Stimulated activated CD8-positive, alpha-beta memory T cell treated with anti-CD3 and anti-CD28 coated beads, Interleukin-4, amount 100 ng/mL, for 4 hours (primary cell): ENCODE results near the gene PDE5A.

Source experiments
- DNase-seq, 2 donors: peaks; one replicate each; pipeline ENCODE4 v3.0.0-alpha.2; 2020; ENCODE audit warnings: low read depth in 2 of 2, low spot score in 1 of 2

PDE5A gene

DNA sequence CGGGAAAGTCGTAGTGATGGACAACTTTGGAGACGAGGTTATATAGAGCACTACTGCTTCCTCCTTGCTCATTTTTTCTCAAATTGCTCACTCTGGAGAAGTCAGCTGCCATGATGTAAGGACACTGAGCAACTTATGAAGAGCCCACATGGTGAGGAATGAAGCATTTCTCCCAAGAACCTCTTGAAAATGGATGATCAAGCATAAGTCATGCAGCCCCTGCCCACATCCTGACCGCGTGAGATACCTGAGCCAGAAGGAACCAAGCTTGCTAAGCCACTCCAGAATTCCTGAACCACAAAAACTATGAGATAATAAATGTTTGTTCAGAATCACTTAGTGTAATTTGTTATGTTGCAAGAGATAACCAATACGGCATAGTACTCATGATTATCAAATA, 42.8 kb downstream of the PDE5A start:
- DNase-seq = no peak

- DNase-seq = no peak
These were observed 47.3 kb downstream of the PDE5A start for GRCh38 chr4:119581190-119581873.

DNA sequence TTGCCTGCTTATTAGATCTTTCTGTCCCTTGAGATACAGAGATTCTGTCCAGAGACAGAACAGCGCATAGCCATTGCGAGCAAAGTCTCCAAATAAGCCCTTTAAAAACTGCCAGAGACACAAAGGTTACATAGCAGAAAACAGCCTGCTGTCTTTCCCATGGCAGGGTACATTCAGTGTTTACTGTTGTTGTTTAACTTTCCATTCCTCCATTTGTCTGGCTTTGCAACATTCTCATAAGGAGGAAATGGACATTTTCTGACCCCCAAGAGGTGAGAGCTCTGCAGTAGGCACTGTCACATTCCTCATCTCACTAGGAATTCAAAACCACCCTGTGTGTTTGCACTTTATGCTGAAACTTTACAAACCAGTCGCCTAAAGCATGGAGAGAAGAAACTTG, 48.3 kb downstream of the PDE5A start:
- no peak for DNase-seq

DNA sequence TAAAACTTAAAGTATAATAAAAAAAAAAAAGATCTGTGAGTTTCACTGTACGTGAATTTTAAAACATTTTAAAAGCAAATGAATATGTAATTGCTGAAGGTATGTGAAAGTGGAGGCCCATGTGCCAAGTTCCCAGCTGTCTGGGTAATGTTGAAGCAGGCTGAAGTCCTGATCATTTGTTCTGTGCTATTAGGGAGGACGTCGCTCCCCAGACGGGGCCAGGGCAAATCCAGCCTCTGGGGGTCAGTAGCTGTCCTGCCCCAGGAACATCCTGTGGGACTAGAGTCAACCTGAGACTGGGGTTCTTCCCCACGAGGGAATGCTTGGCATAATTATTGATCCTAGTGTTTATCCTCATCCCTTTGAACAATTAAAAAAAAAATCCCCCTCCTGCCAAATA, 48.8 kb downstream of the PDE5A start:
- DNase-seq = no peak

DNA sequence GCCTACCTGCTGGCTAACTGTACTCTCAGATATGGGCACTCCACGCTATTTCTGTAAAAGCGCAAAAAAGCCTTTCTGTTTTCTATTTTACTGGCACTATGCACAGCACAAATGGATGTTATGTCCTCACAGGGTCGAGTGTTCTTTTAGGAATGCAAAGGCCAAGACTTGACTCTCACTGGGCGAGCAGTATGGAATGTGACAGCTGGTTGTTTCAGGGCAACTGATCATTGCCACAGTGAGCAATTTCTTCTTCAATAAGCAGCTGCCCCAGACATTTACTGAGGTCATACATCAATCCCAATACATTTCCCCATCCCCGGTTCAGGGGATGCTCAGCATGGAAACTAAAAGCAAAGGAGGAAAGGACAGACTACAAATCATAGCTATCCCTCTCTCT, 58.2 kb downstream of the PDE5A start:
- DNase-seq = no peak

DNA sequence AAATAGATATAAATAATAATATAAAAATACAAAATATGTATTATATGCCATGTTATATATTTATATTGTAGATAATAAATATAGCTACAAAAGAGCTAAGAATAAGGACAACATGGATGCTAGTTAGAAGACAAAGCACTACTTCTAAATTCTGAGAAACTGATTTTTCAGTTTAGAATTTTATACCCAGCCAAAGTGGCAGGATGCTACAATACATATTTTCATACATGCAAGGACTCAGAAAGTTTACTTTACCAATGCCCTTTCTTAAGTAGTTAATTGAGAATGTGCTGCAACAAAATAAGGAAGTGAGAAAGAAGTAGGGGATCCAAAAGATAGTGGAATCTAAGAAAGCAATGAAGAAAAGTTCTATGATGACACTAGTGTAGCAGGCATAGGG, 64.5 kb downstream of the PDE5A start:
- no peak for DNase-seq

DNA sequence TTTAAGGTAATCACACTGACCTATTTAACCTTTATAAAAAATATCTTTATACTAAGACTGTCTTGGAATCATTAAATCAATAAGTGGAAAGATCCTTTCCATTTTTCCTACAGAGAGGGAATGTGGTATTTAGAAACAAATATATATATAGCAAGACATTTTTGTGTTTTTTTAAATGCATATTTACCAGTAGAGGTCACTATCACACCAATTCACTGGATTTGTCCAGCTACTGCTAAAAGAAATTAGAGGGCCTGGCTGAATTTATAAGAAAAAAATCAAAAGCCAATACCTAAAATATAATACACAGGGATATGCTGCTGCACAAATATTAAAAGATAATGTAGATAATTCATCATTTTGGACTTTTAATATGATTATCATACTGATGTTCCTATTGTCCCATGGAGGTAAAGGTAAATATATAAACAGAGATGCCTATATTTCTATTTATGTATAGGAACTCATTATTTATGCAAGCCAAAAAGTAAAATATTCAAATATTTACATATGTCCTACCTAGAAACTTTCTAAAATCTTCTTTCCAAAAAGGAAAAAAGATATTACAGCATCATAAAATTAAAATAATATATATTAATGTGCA, 69.5 kb downstream of the PDE5A start:
- no peak for DNase-seq

- no peak for DNase-seq
These were observed 77.6 kb downstream of the PDE5A start for GRCh38 chr4:119550857-119551532.

DNA sequence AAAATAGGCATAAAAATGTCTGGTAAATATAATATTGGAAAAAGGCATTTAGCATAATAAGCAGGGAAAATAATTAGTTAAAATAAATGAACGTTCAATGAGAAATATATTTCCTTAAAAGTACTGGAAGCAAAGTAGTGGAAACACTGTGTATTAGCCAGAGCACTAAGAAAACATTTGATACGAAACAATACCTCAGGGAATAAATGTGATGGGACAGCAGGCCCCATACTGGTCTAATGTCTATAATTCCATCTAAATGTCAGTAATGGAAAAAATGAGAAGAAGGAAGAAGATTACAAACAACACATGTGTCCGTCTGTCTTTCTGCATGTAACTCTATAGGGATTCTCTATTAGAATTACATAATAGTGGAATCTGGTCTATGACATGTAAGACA, 79.0 kb downstream of the PDE5A start:
- DNase-seq = no peak

DNA sequence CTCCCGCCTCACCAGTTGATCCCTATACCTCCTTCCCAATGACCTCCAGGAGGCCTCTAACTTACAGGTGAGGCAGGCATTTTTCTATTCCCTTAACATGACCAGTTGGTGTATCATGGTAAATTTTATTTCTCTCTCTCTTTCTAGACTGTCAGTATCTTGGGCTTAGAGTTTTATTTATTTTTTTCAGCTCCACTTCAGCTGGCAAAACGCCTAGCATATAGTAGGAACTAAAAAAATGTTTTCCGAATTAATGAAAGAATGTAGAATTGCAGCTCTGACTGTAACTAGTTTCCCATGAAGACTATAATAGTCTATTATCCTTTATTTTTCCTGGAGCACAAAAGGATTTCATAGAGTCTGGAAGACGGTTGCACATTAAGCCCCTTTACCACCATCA, 84.8 kb downstream of the PDE5A start:
- DNase-seq = no peak

DNA sequence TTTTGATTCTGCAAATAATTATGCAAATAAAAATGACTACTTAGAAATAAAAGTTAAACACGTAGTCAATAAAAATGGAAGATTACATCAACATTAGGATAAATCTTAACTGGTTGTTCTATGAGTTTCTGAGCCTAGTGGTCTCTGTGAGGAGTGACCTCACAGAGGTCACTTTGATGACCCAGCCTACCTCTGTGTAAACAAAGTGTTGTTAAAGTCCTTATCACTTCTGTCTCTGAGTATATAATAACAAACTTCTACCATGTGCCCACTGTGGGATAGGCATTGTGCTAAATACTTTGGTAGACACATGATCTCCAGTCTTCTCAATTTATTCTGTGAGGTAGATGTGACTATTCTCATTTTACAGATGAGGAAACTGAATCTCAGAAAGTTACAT, 85.4 kb downstream of the PDE5A start:
- DNase-seq = no peak

DNA sequence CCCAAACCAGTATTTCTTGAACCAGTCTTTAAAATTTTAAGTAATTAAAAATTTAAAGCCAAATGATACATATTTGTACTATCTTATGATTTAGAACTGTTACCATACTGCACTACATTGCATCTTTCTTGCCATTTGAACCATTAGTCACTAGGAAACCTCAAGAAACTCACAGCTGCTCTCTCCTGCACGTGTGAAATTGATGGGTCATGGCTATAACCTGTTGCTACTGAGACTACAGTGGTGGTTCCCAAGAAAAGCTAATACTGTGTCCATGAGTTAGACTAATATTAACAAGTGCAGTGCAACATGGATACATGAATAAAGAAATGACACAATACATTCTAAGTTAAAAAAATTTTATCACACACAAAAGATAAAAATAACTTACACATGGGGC, 88.4 kb downstream of the PDE5A start:
- DNase-seq = no peak

- no peak for DNase-seq
These were observed 91.0 kb downstream of the PDE5A start for GRCh38 chr4:119537586-119537985.

- no peak for DNase-seq
These were observed 91.8 kb downstream of the PDE5A start for GRCh38 chr4:119536572-119537528.

DNA sequence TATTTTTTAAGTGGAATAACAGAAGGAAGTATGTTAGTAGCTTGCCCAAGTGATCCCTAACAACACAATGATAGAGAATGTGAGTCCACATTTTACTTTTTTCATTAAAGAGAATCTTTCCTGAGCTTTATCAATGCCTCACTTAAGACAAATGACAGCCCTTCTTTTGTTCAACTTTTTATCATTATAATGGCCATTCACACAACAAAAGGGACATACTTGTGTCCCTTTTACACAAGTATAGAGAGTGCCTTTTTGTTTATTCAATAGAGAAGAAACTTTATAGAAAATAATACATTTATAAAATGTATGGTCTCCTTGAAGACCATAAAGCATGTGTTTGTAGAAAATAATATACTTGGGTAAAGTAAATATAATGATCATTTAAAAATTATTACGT, 96.3 kb downstream of the PDE5A start:
- DNase-seq = no peak

DNA sequence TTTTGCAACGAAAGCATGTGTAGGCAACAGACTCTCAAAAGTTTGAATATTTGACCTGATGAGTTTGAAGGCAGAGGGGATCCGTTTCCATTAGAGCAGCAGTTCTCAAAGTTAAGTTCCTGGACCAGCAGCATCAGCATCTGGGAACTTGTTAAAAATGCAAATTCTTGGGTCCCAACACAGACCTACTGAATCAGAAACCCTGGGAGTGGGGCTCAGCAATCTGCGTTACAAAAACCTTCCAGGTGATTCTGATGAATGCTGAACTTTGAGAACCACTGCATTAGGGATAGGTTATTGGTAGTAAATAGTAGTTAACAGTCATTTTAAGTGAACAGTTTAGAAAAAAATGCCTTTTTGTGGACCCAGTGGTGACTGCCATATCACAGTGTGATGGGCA, 98.8 kb downstream of the PDE5A start:
- no peak for DNase-seq

GRCh38 chr4:119526786-119527550, 101.6 kb downstream of the PDE5A start:
- DNase-seq = no peak

GRCh38 chr4:119525771-119526712, 102.6 kb downstream of the PDE5A start:
- no peak for DNase-seq

GRCh38 chr4:119525005-119525749, 103.4 kb downstream of the PDE5A start:
- no peak for DNase-seq
